ENCODE measurements around the gene SP4.

The SP4 gene

GRCh38 chr7:21427871-21428658 lies at the start of gene SP4:
Gene SP4, plus strand, starts transcription at chr7:21428083. Its CDS starts 169 bp downstream, at chr7:21428252.
- peak within 1 kb of the TSS; percentile 80 for H3K9ac ChIP-seq (ENCODE audit: low read length)
- no peaks in the 10 kb centered on the region; the same call in 1 of the 2 replicates for H3K36me3 ChIP-seq (ENCODE audit: insufficient read depth, low read length)
- H2AFZ ChIP-seq (ENCODE audit: low read length), result no peak within 1 kb of the TSS
- no peaks in the 10 kb centered on the region for H4K20me1 ChIP-seq (ENCODE audit: insufficient read depth, low read length)
- H3K9me3 ChIP-seq (ENCODE audit: low read length), result no peaks in the 10 kb centered on the region
- peak within 1 kb of the TSS; percentile 84 for H3K4me2 ChIP-seq (ENCODE audit: low read length)
- H3K27ac ChIP-seq (ENCODE audit: low read depth, low read length, poor library complexity, severe bottlenecking), result peak within 1 kb of the TSS; percentile 81
- H3K79me2 ChIP-seq (ENCODE audit: insufficient read depth, low read length), result peaks cover 19% of the 10 kb centered on the region
- peaks cover 52% of the 10 kb centered on the region for H3K4me1 ChIP-seq (ENCODE audit: insufficient read depth, low read length, severe bottlenecking)
- H3F3A ChIP-seq (ENCODE audit: insufficient read depth, low read length), result no peaks in the 10 kb centered on the region
- no peaks in the 10 kb centered on the region for H3K27me3 ChIP-seq (ENCODE audit: insufficient read depth, low read length)
- H3K4me3 ChIP-seq (ENCODE audit: low read depth, low read length, poor library complexity, severe bottlenecking), result peak within 1 kb of the TSS; percentile 72
- H3K9me2 ChIP-seq (ENCODE audit: low read depth, low read length), result no peaks in the 10 kb centered on the region
- TF ChIP-seq EZH2 (IDR thresholded peaks at IDR 0.05; ENCODE audit: borderline replicate concordance, low read length) (no peak), CTCF (IDR thresholded peaks at IDR 0.05; ENCODE audit: low read length) (no peak; the same call in 1 of the 2 replicates)

- H3K27ac ChIP-seq (ENCODE audit: low read depth, low read length, poor library complexity, severe bottlenecking), result no peak overlapping the region
- H3K4me1 ChIP-seq (ENCODE audit: insufficient read depth, low read length, severe bottlenecking), result no peaks in the 10 kb centered on the region
- TF ChIP-seq CTCF (IDR thresholded peaks at IDR 0.05; ENCODE audit: low read length) (no peak), EZH2 (IDR thresholded peaks at IDR 0.05; ENCODE audit: borderline replicate concordance, low read length) (no peak)
- H3K27me3 ChIP-seq (ENCODE audit: insufficient read depth, low read length), result no peaks in the 10 kb centered on the region
- H3K4me2 ChIP-seq (ENCODE audit: low read length), result no peak overlapping the region
- H3K79me2 ChIP-seq (ENCODE audit: insufficient read depth, low read length), result no peaks in the 10 kb centered on the region
- H2AFZ ChIP-seq (ENCODE audit: low read length), result no peak overlapping the region
- no peaks in the 10 kb centered on the region for H3K9me3 ChIP-seq (ENCODE audit: low read length)
- no peak overlapping the region for H3K9ac ChIP-seq (ENCODE audit: low read length)
- H3K9me2 ChIP-seq (ENCODE audit: low read depth, low read length), result no peaks in the 10 kb centered on the region
- no peaks in the 10 kb centered on the region for H4K20me1 ChIP-seq (ENCODE audit: insufficient read depth, low read length)
- no peaks in the 10 kb centered on the region for H3K36me3 ChIP-seq (ENCODE audit: insufficient read depth, low read length)
- H3F3A ChIP-seq (ENCODE audit: insufficient read depth, low read length), result no peaks in the 10 kb centered on the region
- H3K4me3 ChIP-seq (ENCODE audit: low read depth, low read length, poor library complexity, severe bottlenecking), result no peak overlapping the region
These were observed 44.4 kb upstream of the SP4 start for GRCh38 chr7:21383227-21384220.

GRCh38 chr7:21393937-21394336 lies 33.9 kb upstream of the SP4 start:
- Histone ChIP-seq H2AFZ (ENCODE audit: low read length) (no peak overlapping the region), H3K36me3 (ENCODE audit: insufficient read depth, low read length) (no peaks in the 10 kb centered on the region), H3K27ac (ENCODE audit: low read depth, low read length, poor library complexity, severe bottlenecking) (no peak overlapping the region), H3F3A (ENCODE audit: insufficient read depth, low read length) (no peaks in the 10 kb centered on the region), H3K4me3 (ENCODE audit: low read depth, low read length, poor library complexity, severe bottlenecking) (no peak overlapping the region), H3K9me2 (ENCODE audit: low read depth, low read length) (no peaks in the 10 kb centered on the region), H3K27me3 (ENCODE audit: insufficient read depth, low read length) (no peaks in the 10 kb centered on the region), H3K9ac (ENCODE audit: low read length) (no peak overlapping the region), H3K4me2 (ENCODE audit: low read length) (no peak overlapping the region), H3K9me3 (ENCODE audit: low read length) (no peaks in the 10 kb centered on the region), H3K4me1 (ENCODE audit: insufficient read depth, low read length, severe bottlenecking) (no peaks in the 10 kb centered on the region), H4K20me1 (ENCODE audit: insufficient read depth, low read length) (no peaks in the 10 kb centered on the region), H3K79me2 (ENCODE audit: insufficient read depth, low read length) (no peaks in the 10 kb centered on the region)
- TF ChIP-seq EZH2 (IDR thresholded peaks at IDR 0.05; ENCODE audit: borderline replicate concordance, low read length) (no peak), CTCF (IDR thresholded peaks at IDR 0.05; ENCODE audit: low read length) (no peak)

Data from OCI-LY1 (cell line).